Myometrial cell (primary cell): ENCODE data around the gene JUND. TPM values are rescaled to one million over a fixed set of nuclear protein-coding genes. Genes with fewer than 3 reads are reported as not detected.

Experiments used
- total RNA-seq: library from RNA; depleted of rRNA; stranded (reverse); fragments of >200 nt; gene quantifications from 2 replicates; pipeline ENCODE4 v1.2.3, GENCODE V29; 2015

The JUND gene
- total RNA-seq, result 212 and 278 TPM in 2 replicates

DNA sequence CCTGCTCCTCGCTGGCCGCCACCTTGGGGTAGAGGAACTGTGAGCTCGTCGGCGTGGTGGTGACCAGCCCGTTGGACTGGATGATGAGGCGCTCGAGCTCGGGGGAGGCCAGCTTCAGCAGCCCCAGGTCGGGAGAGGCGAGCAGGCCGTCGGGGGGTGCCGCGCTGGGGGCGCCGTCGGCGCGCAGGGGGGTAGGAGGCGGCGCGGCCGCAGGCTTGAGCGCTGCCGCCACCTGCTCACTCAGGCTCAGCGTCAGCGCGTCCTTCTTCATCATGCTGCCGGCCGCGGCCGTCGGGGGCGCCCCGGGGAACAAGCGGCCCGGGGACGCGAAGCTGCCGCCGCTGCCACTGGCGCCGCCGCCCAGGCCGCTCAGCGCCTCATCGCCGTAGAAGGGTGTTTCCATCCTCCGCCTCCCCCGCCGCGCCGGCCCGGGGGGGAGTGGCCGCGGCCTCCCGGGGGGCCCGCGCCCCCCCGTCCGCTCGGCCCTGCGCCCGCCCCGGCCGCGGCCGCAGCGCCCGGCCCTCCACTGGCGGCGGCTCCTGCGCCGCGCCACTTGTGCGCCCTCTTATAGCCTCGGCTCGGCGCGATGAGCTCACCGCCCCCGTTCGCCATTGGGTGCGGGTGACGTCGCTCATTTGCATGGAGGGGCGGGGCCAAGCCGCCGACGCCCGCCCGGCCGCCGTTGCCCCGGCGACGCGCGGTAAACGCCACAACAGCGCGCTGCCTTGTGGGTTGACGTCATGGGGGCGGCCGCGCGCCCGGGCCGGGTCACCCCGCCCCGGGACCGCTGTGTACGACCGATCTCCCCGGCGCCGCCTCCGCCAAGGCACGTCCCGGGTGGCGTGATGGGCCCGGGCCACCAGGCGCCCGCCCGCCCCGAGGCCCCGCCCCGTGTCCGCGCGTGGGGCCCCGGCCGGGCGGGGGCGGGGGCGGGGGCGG is at the start of gene JUND:
Gene JUND, minus strand, starts transcription at position 541 of the 939 bp plus-strand sequence. Its CDS starts 138 bp downstream, at position 403.

DNA sequence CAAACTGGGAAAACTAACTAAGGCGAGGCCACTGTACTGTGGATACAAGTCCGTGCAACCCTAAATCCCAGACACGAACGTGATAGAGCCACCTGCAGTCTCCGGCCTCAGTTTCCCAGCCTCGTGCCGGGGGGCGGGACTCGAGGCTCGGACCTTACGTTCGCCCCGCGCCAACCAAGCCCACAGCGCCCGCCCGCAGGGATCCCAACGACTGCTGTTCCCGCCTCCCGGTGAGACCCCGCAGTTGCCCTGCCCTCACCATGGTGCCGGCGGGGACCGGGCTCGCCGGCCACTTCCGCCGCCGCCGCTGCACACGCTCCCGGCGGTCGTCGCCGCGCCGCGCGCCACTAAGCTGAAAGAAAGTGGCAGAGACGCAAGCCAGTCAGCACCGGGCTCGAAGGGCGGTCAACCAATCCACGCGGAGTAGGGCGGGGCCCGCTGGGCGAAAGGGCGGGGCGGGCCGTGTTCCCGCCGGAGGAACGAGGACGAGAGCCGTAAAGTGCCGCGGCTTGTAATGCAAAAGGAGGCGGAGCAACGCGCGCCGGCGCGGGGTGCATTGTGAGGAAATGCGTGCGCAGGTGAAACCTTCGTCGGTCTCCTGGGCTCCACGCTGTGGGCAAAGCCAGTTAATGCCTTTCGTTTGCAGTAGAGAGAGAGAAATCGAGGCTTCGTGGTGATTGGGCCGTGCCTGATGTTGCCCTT is 41.5 kb upstream of the JUND start, which contains the start of gene LSM4:
Gene LSM4, minus strand, starts transcription at position 318 of the 702 bp plus-strand sequence. Its CDS starts 56 bp downstream, at position 262.

DNA sequence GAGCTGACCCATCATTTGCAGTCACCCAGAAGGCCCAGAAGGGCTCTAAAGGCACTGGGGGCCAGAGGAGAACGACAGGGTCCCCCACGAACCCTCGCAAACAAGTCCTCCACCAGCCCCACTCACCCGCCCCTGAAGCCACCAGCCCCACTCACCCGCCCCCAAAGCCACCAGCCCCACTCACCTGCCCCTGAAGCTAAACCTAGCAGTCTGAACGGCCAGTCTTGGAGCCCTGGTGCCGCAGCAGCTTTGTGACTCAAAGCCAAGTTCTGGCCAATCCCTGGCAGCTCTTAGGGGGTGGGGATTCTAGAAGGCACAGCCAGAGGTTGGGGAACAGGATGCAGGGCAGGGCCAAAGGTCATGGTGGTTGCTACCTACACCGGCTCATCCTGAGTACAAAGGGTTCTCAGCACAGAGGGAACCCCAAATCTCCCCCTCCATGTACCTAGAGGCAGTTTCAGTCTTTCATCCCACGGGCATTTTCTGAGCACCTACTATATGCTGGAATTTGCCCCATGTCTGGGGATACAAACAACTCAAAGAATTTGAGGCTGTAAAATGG is 7.1 kb downstream of the JUND start, which contains the start of gene IQCN:
Gene IQCN, minus strand, starts transcription at position 234 of the 562 bp plus-strand sequence. CDS start 4,974 bp downstream, outside the sequence.

Other genes with a start within 250 kb of the JUND start
- gene IL12RB1, start 194.7 kb downstream of the JUND start, total RNA-seq, result 0.18 TPM in 1 of 2 replicates, not detected in the other
- gene MAST3, start 183.8 kb downstream of the JUND start, total RNA-seq, result 4.3 and 7.2 TPM in 2 replicates
- 13.8 and 19.1 TPM in 2 replicates for gene PIK3R2, start 128.5 kb downstream of the JUND start, total RNA-seq
- gene IFI30, start 107.8 kb downstream of the JUND start, total RNA-seq, result not detected in 2 replicates
- 15.0 and 45.7 TPM in 2 replicates for gene MPV17L2, start 88.4 kb downstream of the JUND start, total RNA-seq
- 0.18 and 1.4 TPM in 2 replicates for gene RAB3A, start 77.6 kb downstream of the JUND start, total RNA-seq
- gene PDE4C, start 55.2 kb downstream of the JUND start, total RNA-seq, result not detected in 2 replicates
- gene IQCN, start 7.2 kb downstream of the JUND start, total RNA-seq, result 2.0 TPM in 1 of 2 replicates, not detected in the other
- gene LSM4, start 41.5 kb upstream of the JUND start, total RNA-seq, result 319 and 384 TPM in 2 replicates
- 13.3 and 22.0 TPM in 2 replicates for gene PGPEP1, start 59.0 kb upstream of the JUND start, total RNA-seq
- gene GDF15, start 104.5 kb upstream of the JUND start, total RNA-seq, result 92.8 and 101 TPM in 2 replicates
- gene LRRC25, start 116.0 kb upstream of the JUND start, total RNA-seq, result 0.18 TPM in 1 of 2 replicates, not detected in the other
- gene SSBP4, start 137.8 kb upstream of the JUND start, total RNA-seq, result 178 and 184 TPM in 2 replicates
- gene ISYNA1, start 156.5 kb upstream of the JUND start, total RNA-seq, result 25.7 and 38.8 TPM in 2 replicates
- 14.1 and 15.4 TPM in 2 replicates for gene ELL, start 240.4 kb upstream of the JUND start, total RNA-seq